Measurements from ENCODE around the gene GLCCI1.

GRCh38 chr7:7976677-7977076 lies 8.1 kb downstream of the GLCCI1 start:
- TF ChIP-seq POLR2A (IDR thresholded peaks at IDR 0.05) (no peak), CTCF (IDR thresholded peaks at IDR 0.05) (no peak), POLR2AphosphoS5 (IDR thresholded peaks at IDR 0.05) (no peak)
